ENCODE data around the gene FLOT1. TPM values are rescaled to one million over a fixed set of nuclear protein-coding genes. Genes with fewer than 3 reads are reported as not detected.
"Not testable (repeated sequence)": the region's sequence is repeated elsewhere in the genome, so short reads cannot be mapped to it uniquely, and the experiment has no call there.

Gene FLOT1
- total RNA-seq, 1 donor from 2014 or later = 46.6 TPM

DNA sequence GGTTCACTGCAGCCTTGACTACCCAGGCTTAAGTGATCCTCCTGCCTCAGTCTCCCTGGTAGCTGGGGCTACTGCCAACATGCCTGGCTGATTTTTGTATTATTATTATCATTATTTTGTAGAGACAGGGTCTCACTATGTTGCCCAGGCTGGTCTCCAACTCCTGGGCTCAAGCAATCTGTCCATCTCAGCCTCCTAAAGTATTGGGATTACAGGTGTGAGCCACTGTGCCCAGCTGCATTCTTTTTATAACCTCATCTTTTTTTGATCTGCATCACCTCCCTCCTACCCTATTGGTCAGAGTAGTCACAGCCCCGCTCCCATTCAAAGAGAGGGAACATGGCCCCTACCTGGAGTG, 25.4 kb upstream of the FLOT1 start:
- no peak for DNase-seq (ENCODE audit: low read depth, low spot score)

GRCh38 chr6:30767158-30767943, 24.9 kb upstream of the FLOT1 start:
- DNase-seq (ENCODE audit: low read depth, low spot score) = no peak

GRCh38 chr6:30766461-30767157, 24.1 kb upstream of the FLOT1 start:
- no peak for DNase-seq (ENCODE audit: low read depth, low spot score)

- not testable (repeated sequence) for DNase-seq (ENCODE audit: low read depth, low spot score)
These were observed 23.0 kb upstream of the FLOT1 start for GRCh38 chr6:30765495-30765894.

GRCh38 chr6:30764490-30765043, 22.1 kb upstream of the FLOT1 start:
- not testable (repeated sequence) for DNase-seq (ENCODE audit: low read depth, low spot score)

GRCh38 chr6:30763618-30764489, 21.4 kb upstream of the FLOT1 start:
- DNase-seq (ENCODE audit: low read depth, low spot score) = no peak

DNA sequence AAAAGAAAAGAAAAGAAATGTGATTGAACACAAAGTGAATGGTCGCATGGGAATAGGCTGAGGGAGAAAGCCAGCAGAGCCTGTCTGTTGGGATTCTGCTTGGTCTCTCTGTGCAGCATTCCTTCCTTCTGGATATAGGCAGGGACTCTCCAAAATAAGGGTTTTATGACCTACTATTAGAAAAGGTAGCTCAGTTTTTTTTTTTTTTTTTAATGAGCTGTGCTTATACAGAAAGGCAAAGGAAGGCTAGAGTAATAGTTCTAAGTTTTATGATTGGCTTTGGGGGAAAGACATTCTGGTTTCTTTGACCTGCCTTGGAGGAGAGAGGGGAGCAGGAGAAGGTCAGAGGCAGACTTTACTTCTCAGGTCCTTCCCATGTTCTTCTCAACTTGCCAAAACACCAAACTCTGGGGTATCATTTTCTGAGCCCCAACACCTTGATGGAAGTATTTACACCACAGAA, 20.7 kb upstream of the FLOT1 start:
- no peak for DNase-seq (ENCODE audit: low read depth, low spot score)

DNA sequence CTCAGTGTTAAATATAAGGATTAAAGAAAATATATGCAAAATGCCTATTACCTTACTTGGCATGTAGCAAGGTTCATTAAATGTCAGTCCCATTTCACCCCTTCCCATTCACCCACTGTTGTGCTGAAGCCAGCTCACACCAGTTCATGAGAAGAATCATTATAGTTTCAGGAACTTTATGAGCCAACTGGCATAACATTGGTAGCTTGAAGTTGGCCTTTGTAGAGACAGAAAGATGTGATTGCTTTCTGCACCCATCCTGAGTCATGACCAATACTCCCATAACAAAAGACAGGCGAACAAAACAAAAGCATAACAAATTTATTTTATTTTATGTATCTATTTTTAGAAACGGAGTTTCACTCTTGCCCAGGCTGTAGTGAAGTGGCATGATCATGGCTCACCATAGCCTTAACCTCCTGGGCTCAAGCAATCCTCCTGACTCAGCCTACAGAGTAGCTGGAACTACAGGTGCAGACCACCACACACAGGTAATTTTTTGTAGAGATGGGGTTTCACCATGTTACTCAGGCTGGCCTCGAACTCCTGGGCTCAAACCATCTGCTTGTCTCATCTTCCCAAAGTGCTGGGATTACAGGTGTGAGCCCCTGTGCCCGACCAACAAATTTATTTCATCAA, 19.4 kb upstream of the FLOT1 start:
- no peak for DNase-seq (ENCODE audit: low read depth, low spot score)

DNA sequence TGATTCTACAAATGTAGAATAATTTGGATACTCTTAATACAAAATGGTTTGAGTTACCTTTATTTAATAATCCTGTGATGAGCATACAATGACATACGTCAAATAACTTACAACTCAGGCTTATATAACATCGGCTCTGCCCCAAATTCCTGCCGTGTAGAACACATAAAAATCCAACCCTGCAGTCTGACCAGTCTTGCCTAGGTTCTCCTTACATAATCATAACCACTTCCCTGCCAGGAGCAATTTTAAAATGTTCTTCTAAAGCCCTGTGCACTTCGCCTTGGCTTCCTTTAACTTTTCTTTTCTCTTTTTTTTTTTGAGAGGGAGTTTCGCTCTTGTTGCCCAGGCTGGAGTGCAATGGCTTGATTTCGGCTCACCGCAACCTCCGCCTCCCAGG, 18.1 kb upstream of the FLOT1 start:
- DNase-seq (ENCODE audit: low read depth, low spot score) = no peak

DNA sequence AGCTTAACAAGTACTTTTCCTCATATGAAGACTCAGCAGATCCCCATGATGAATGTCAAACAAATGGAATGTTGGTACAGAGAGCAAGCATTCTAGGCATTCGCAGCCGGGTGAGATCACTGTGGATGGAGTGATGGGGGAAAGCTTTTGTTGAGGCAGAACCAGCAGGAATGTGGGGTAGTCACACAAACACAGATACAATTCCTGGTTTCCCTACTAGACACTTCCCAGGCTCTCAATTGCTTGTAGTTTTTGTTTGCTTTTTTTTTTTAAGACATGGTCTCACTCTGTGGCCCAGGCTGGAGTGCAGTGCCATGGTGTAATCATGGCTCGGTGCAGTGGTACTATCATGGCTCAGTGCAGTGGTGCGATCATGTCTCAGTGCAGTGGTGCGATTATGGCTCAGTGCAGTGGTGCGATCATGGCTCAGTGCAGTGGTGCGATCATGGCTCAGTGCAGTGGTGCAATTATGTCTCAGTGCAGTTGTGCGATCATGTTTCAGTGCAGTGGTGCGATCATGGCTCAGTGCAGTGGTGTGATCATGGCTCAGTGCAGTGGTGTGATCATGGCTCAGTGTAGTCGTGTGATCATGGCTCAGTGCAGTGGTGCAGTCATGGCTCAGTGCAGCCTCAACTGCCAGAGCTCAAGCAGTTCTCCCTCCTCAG, 17.2 kb upstream of the FLOT1 start:
- no peak for DNase-seq (ENCODE audit: low read depth, low spot score)

GRCh38 chr6:30757261-30757904, 14.9 kb upstream of the FLOT1 start:
- DNase-seq (ENCODE audit: low read depth, low spot score) = no peak

DNA sequence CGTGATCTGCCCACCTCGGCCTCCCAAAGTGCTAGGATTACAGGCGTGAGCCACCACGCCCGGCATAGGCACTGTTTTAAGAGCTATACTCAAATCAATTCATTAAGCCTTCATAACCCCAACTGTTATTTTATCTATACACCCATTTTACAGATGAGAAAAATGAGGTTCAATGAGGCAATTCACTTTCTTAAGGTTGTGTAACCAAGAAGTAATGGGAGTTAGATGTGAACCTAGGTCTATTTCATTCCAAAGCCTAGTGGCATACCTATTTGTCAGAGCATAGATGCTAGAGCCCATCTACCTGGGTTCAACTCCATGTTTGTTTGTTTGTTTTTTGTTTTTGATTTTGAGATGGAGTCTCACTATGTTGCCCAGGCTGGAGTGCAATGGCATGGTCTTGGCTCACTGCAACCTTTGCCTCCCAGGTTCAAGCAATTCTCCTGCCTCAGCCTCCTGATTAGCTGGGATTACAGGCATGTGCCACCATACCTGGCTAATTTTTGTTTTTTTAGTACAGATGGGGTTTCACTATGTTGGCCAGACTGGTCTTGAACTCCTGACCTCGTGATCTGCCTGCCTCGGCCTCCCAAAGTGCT, 14.0 kb upstream of the FLOT1 start:
- DNase-seq (ENCODE audit: low read depth, low spot score) = not testable (repeated sequence)

GRCh38 chr6:30754631-30755030, 12.1 kb upstream of the FLOT1 start:
- DNase-seq (ENCODE audit: low read depth, low spot score) = no peak

- DNase-seq (ENCODE audit: low read depth, low spot score) = peak; percentile 99
These were observed 9.9 kb upstream of the FLOT1 start for GRCh38 chr6:30752157-30752927.

DNA sequence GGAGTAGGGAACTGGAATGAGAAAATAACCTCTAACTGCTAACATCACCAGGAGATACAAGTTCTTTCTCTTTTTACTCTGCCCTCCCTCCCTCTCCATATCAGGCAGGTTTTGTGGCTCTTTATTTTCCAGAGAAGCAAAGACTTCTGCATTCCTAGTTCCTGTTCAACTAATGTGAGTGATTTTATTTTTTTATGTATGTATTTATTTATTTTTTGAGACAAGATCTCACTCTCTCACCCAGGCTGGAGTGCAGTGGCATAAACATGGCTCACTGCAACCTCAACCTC, 7.8 kb upstream of the FLOT1 start:
- no peak for DNase-seq (ENCODE audit: low read depth, low spot score)

DNA sequence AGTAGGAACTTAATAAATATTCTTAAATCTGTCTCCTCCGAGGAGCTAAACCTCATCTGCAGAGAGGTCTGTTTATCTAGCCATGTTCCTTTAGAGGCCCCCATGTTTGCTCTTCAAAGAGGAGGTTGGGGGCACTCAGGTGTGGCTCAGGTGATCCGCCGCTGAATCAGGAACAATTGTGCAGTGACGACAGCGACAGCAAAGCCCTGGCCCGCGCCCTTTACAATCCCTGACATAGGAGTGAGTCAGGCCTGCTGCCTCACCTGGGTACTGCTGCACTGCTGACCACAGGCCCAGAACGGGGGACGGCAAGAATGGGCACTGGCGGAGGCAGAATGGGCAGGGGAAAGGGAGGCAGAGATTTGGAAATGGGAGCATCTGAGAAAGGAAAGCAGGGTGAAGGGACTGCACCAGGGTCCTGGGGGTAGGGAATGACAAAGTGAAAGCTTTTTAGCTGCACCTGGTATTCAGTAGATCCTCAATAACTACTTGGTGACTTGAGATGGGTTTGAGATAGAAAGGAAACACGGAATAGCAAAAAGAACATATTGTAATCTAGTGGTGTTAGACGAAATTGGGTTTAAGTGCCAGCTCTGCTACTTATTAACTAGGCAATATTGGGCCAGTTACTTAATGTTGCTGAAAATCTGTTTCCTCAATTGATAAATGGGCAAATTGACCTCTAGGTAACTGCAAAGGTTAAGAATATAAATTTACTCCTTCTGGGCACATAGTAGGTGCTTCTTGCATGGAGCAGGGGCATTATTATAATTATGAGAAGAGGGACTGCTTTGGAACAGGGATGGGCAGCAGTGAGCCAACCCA, 7.3 kb upstream of the FLOT1 start:
- DNase-seq (ENCODE audit: low read depth, low spot score) = no peak

DNA sequence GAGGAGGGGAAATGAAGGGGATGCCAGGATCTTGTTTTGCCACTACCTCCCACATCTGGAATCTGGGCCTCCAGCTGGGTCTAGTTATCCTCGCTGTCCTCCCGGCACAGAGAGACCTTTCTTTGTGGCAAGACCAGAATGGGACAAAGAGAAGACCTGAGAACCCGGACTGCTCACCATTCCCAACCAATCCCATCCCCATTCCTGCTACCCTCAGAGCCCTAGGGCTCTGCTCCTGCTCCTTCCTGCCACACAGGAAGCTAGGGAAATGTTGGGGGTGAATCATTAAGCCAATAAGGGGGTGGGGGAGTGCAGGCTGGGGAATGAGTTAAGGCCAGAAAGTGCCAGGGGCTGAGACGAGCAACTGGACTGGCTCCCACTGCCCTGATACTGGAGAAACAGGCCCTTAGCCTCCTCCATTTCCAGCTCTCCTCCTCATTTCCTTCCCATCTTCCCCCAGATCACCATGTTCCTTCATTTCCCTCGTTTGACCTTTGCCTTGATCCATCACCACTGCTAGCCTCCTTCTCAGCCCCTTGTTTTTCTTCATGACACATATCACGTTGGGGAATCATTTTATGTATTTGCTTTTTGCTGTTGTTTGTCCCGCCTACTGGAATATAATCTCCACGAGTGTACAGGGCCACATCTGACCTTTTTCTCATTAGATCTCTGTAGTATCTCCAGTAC, 6.5 kb upstream of the FLOT1 start:
- DNase-seq (ENCODE audit: low read depth, low spot score) = no peak
